ENCODE results near the gene SRGAP1.
"Not testable (repeated sequence)": the region's sequence is repeated elsewhere in the genome, so short reads cannot be mapped to it uniquely, and the experiment has no call there.

SRGAP1 gene

DNA sequence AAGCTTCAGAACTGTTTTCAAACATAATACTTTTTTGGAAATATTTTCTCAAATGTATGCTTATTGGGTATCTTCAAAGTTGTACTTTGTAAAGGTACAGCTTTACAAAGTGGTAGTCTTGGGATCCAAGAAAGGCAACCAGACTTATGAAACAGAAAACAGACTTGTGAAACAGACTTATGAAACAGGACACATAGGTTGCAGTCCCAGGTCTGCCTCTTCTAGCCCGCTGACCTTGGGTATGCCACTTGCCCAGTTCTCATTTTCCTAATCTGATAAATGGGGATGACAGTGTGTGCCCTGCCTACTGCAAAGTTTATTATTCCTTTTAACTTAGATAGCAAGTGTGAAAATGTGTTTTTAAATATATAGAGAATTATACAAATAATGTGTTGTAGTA, 263.3 kb downstream of the SRGAP1 start:
- TF ChIP-seq ZNF274 (IDR thresholded peaks at IDR 0.05; ENCODE audit: low read depth, low read length): no peak
- no peak overlapping the region for H3K4me3 ChIP-seq (ENCODE audit: low read length)

DNA sequence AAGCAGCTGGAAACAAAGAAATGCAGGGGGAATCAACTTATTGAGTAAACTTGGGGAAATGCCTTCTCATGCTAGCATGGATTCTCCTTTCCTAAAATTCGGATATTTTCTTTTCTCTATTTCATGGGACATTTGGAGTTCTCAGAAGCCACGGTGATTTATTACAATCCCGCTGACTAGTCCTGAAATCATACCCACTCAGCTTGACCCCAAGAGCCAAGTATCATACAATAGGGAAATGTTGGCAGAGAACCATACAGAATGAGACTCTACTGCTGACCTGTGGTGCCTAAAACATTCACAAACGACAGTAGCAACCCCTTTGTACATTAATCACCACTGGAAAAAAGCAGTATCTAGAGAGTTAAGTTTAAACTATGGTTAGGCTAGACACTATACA, 265.2 kb downstream of the SRGAP1 start:
- no peak overlapping the region for H3K4me3 ChIP-seq (ENCODE audit: low read length)
- no peak for TF ChIP-seq ZNF274 (IDR thresholded peaks at IDR 0.05; ENCODE audit: low read depth, low read length)

DNA sequence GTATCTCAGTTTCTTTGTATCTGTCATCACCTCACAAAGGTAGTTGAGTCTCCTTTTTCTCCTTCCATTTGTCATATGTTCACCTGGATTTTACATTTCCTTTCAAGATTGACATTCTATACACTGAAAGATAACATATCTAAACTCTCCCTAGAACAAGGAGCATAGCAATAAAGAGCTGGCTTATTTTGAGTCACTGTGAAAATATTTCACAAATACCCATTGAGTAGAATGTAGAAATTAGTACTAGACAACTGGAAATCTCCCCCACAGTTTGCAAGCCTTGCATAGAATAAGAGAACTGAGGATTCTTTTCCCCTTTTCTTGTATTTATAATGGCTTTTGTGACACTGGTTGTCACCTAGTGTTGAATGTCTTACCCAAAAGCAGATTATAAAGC, 266.4 kb downstream of the SRGAP1 start:
- no peak overlapping the region for H3K4me3 ChIP-seq (ENCODE audit: low read length)
- no peak for TF ChIP-seq ZNF274 (IDR thresholded peaks at IDR 0.05; ENCODE audit: low read depth, low read length)

GRCh38 chr12:64116969-64117368, 272.5 kb downstream of the SRGAP1 start:
- H3K4me3 ChIP-seq (ENCODE audit: low read length): no peak overlapping the region
- no peak for TF ChIP-seq ZNF274 (IDR thresholded peaks at IDR 0.05; ENCODE audit: low read depth, low read length)

DNA sequence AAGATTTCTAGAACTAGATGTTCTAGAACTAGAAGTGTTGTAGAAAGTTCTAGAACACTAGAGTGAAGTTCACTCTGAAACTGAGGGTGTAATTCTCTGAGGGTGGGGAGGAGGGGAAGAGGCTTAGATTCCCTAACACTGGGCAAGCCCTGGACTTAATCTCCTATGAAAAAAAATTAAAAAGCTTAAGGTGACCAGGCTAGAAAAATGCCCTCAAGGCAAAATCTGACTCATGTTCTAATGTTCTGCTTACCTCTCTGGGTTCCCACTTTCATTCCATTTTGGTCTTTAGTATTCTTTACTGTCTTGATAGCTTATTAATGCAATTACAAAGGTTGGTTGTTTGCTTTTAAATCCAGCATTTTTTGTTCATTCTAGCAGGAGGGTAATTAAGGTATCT, 276.1 kb downstream of the SRGAP1 start:
- no peak overlapping the region for H3K4me3 ChIP-seq (ENCODE audit: low read length)
- no peak for TF ChIP-seq ZNF274 (IDR thresholded peaks at IDR 0.05; ENCODE audit: low read depth, low read length)

GRCh38 chr12:64121086-64121485, 276.6 kb downstream of the SRGAP1 start:
- H3K4me3 ChIP-seq (ENCODE audit: low read length): not testable (repeated sequence)

GRCh38 chr12:64122154-64122553, 277.7 kb downstream of the SRGAP1 start:
- no peak for TF ChIP-seq ZNF274 (IDR thresholded peaks at IDR 0.05; ENCODE audit: low read depth, low read length)

GRCh38 chr12:64122995-64123394, 278.5 kb downstream of the SRGAP1 start:
- H3K4me3 ChIP-seq (ENCODE audit: low read length): no peak overlapping the region
- no peak for TF ChIP-seq ZNF274 (IDR thresholded peaks at IDR 0.05; ENCODE audit: low read depth, low read length)

More at GRCh38 chr12:64122154-64122553, 277.7 kb downstream of the SRGAP1 start:
- H3K4me3 ChIP-seq (ENCODE audit: low read length): no peak overlapping the region

- no peak for TF ChIP-seq ZNF274 (IDR thresholded peaks at IDR 0.05; ENCODE audit: low read depth, low read length)
Measured at GRCh38 chr12:64123448-64123847, 278.9 kb downstream of the SRGAP1 start.

DNA sequence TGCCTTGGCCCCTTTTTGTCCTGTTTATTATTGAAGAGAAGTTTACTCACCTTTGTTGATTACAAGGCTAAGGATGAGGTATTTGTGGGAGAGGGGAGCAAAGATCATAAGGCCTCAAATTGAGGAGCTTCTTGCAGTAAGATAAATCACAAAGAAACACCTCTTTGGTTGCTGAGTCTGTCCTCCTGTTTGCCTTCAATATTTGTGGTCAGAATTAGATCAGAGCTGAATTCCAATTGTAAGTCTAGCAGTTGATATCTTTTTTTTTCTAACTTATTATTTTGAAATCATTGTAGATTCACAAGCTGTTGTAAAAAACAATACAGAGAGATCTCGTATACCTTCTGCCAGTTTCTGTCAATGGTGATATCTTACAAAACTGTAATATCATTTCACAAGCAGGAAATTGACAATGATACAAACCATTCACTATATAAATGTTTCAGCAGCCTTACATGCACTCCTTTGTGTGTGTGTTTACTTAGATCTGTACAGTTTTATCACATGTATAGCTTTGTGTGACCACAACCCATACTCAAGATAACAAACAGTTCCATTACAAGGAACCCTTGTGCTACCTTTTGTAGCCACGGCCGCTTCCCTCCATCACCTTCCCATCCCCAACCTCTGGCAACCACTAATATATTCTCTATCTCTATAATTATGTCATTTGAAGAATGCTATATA, 280.2 kb downstream of the SRGAP1 start:
- no peak for TF ChIP-seq ZNF274 (IDR thresholded peaks at IDR 0.05; ENCODE audit: low read depth, low read length)
- no peak overlapping the region for H3K4me3 ChIP-seq (ENCODE audit: low read length)

More at GRCh38 chr12:64123448-64123847, 278.9 kb downstream of the SRGAP1 start:
- H3K4me3 ChIP-seq (ENCODE audit: low read length): no peak overlapping the region

DNA sequence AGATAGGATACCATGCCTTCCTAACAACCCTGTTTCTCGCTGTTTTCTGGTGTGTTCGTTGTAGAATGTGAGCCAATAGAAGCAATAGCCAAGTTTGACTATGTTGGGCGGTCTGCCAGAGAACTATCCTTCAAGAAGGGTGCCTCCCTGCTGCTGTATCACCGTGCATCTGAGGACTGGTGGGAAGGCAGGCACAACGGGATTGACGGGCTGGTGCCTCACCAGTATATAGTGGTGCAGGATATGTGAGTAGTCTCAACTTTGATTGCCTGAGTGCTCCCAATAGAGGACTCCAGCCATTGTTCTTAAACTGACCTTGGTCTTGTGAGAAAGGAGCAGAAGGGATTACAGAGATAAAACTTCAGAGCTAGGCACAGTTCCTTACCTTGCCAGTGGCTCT, 281.4 kb downstream of the SRGAP1 start:
- H3K4me3 ChIP-seq (ENCODE audit: low read length): no peak overlapping the region
- TF ChIP-seq ZNF274 (IDR thresholded peaks at IDR 0.05; ENCODE audit: low read depth, low read length): no peak

DNA sequence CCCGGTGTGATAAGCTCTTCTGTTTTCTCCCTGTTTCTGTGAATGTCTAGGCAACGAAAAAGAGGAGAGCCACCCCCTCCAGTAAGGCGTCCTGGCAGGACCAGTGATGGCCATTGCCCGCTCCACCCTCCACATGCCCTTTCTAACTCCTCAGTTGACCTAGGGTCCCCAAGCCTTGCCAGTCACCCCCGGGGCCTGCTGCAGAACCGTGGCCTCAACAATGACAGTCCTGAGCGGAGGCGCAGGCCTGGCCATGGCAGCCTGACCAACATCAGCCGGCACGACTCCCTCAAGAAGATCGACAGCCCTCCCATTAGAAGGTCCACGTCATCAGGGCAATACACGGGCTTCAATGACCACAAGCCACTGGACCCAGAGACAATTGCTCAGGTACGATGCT, 283.3 kb downstream of the SRGAP1 start:
- no peak overlapping the region for H3K4me3 ChIP-seq (ENCODE audit: low read length)
- no peak for TF ChIP-seq ZNF274 (IDR thresholded peaks at IDR 0.05; ENCODE audit: low read depth, low read length)

GRCh38 chr12:64128366-64128765, 283.9 kb downstream of the SRGAP1 start:
- TF ChIP-seq ZNF274 (IDR thresholded peaks at IDR 0.05; ENCODE audit: low read depth, low read length): no peak
- H3K4me3 ChIP-seq (ENCODE audit: low read length): no peak overlapping the region

DNA sequence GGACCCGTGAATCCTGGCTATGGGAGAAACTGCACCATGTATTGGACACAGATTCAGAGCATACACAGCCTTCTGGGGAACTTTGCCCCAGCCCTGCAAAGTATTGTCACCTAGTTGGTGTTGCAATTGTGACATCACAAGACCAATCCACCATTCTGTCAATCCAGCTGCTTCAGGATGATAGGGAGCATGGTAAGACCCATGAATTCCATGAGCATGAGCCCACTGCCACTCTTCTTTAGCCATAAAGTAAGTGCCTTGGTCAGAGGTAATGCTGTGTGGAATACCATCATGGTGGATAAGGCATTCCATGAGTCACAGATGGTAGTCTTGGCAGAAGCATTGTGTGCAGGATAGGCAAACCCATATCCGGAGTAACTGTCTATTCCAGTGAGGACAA, 286.0 kb downstream of the SRGAP1 start:
- H3K4me3 ChIP-seq (ENCODE audit: low read length): not testable (repeated sequence)

DNA sequence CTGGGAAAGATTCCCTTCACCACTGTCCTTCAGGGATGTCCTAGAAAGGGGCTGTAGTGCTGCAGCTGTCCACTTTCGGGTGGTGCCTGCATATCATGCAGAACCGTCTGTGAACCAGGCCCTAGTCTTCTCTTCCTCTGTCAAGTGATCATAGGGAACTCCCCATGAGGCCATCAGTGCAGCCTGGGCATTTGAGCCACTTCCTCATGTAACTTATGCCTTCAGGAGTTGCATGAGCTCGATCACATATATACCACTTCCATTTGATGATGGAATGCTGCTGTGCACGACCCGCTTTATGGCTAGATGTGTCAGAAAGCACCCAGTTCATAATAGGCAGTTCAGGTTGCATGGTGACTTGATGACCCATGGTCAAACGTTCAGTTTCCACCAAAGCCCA, 287.0 kb downstream of the SRGAP1 start:
- H3K4me3 ChIP-seq (ENCODE audit: low read length): not testable (repeated sequence)

DNA sequence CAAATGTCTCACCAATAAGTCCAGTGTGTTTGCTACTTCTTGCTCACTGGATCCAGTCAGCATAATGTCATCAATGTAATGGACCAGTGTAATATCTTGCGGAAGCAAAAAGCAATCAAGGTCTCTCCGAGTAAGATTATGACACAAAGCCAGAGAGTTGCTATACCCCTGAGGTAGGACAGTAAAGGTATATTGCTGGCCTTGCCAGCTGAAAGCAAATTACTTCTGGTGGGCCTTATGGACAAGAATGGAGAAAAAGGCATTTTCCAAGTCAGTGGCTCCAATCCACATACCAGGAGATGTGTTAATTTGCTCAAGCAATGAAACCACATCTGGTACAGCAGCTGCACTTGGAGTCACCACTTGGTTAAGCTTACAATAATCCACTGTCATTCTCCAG, 288.2 kb downstream of the SRGAP1 start:
- not testable (repeated sequence) for H3K4me3 ChIP-seq (ENCODE audit: low read length)

All from GM08714 (cell line).